Mesodermal cell (in vitro differentiated cells): ENCODE data around the gene B3GNT4.
"Not testable (repeated sequence)": the region's sequence is repeated elsewhere in the genome, so short reads cannot be mapped to it uniquely, and the experiment has no call there.

Source experiments
- H3K27ac ChIP-seq: 2 replicates; pipeline ENCODE4 v1.7.0; 2013; ENCODE audit warnings: mild to moderate bottlenecking, low read depth, low read length, moderate library complexity; ENCODE audit not compliant: severe bottlenecking
- H3K36me3 ChIP-seq: 2 replicates; pipeline ENCODE4 v1.7.1; 2013; ENCODE audit warnings: mild to moderate bottlenecking, low read length, moderate library complexity; ENCODE audit not compliant: control insufficient read depth, insufficient read depth
- H3K4me1 ChIP-seq: one replicate; pipeline ENCODE4 v1.7.1; 2013; ENCODE audit warnings: mild to moderate bottlenecking, low read length; ENCODE audit not compliant: insufficient read depth, control insufficient read depth, poor library complexity, severe bottlenecking
- H3K4me3 ChIP-seq: 2 replicates; pipeline ENCODE4 v1.7.0; 2013; ENCODE audit warnings: low read length, control low read depth, mild to moderate bottlenecking; ENCODE audit not compliant: insufficient read depth, poor library complexity, severe bottlenecking; ENCODE audit errors: extremely low read depth
- H3K9me3 ChIP-seq: 2 replicates; pipeline ENCODE4 v1.7.1; 2013; ENCODE audit warnings: mild to moderate bottlenecking, low read length, moderate library complexity; ENCODE audit not compliant: control insufficient read depth
- WGBS, 2 experiments: methylation state at CpG; one replicate each; pipeline ENCODE4 v1.1.5; 2013; ENCODE audit warnings: missing lambda C conversion rate in 2 of 2; ENCODE audit not compliant: insufficient coverage in 2 of 2; 5-methylcytosine and 5-hydroxymethylcytosine counted together

Gene B3GNT4

GRCh38 chr12:122202811-122203210, 698 bp upstream of the B3GNT4 start:
- H3K4me3 ChIP-seq = peak overlapping the region; percentile 43
- H3K36me3 ChIP-seq = peaks cover 11% of the 10 kb centered on the region
- WGBS, 2 experiments = 90 to 98% methylated on average over 5 to 13 of the region's 19 CpGs
- not testable (repeated sequence) for H3K4me1 ChIP-seq, H3K27ac ChIP-seq, H3K9me3 ChIP-seq

- no peaks in the 10 kb centered on the region for H3K4me1 ChIP-seq
- no peaks in the 10 kb centered on the region for H3K9me3 ChIP-seq
- H3K36me3 ChIP-seq = peaks cover 26% of the 10 kb centered on the region
- WGBS, 2 experiments = 10 to 12% methylated on average over 59 to 67 of the region's 71 CpGs
- H3K4me3 ChIP-seq = peak overlapping the region; percentile 43
- no peak overlapping the region for H3K27ac ChIP-seq
Observed at GRCh38 chr12:122204167-122205052, 901 bp downstream of the B3GNT4 start.

- Histone ChIP-seq H3K4me3 (no peak overlapping the region), H3K9me3 (no peaks in the 10 kb centered on the region), H3K4me1 (no peaks in the 10 kb centered on the region), H3K36me3 (peaks cover 35% of the 10 kb centered on the region), H3K27ac (no peak overlapping the region)
- 64 to 67% methylated on average over 14 to 20 of the region's 23 CpGs for WGBS, 2 experiments
Observed at GRCh38 chr12:122205053-122205925, 1.8 kb downstream of the B3GNT4 start.

GRCh38 chr12:122206111-122206881, 2.8 kb downstream of the B3GNT4 start:
- Histone ChIP-seq H3K4me3 (no peak overlapping the region), H3K36me3 (peaks cover 45% of the 10 kb centered on the region)
- 89 to 92% methylated on average over 21 to 27 of the region's 27 CpGs for WGBS, 2 experiments

GRCh38 chr12:122206976-122207375, 3.5 kb downstream of the B3GNT4 start:
- H3K9me3 ChIP-seq = no peaks in the 10 kb centered on the region
- no peak overlapping the region for H3K4me3 ChIP-seq
- peaks cover 52% of the 10 kb centered on the region for H3K36me3 ChIP-seq
- no peaks in the 10 kb centered on the region for H3K4me1 ChIP-seq
- WGBS, 2 experiments = 96 to 100% methylated on average over 4 to 6 of the region's 8 CpGs
- no peak overlapping the region for H3K27ac ChIP-seq

More at GRCh38 chr12:122206111-122206881, 2.8 kb downstream of the B3GNT4 start:
- Histone ChIP-seq H3K4me1 (no peaks in the 10 kb centered on the region), H3K27ac (no peak overlapping the region), H3K9me3 (no peaks in the 10 kb centered on the region)

GRCh38 chr12:122207391-122207790, 3.9 kb downstream of the B3GNT4 start:
- Histone ChIP-seq H3K27ac (no peak overlapping the region), H3K4me1 (no peaks in the 10 kb centered on the region), H3K4me3 (no peak overlapping the region), H3K9me3 (no peaks in the 10 kb centered on the region), H3K36me3 (peaks cover 56% of the 10 kb centered on the region)
- 96% methylated on average over 6 to 7 of the region's 8 CpGs for WGBS, 2 experiments

- 94 to 96% methylated on average over 18 of the region's 18 CpGs for WGBS, 2 experiments
- H3K4me1 ChIP-seq = no peaks in the 10 kb centered on the region
- peaks cover 64% of the 10 kb centered on the region for H3K36me3 ChIP-seq
- no peak overlapping the region for H3K27ac ChIP-seq
- no peaks in the 10 kb centered on the region for H3K9me3 ChIP-seq
- no peak overlapping the region for H3K4me3 ChIP-seq
Observed at GRCh38 chr12:122208073-122208820, 4.7 kb downstream of the B3GNT4 start.

GRCh38 chr12:122215771-122216170, 12.3 kb downstream of the B3GNT4 start:
- Histone ChIP-seq H3K4me1 (no peaks in the 10 kb centered on the region), H3K27ac (no peak overlapping the region), H3K4me3 (no peak overlapping the region), H3K36me3 (peaks cover 89% of the 10 kb centered on the region), H3K9me3 (no peaks in the 10 kb centered on the region)
- 92 to 100% methylated on average over 3 of the region's 5 CpGs for WGBS, 2 experiments

- Histone ChIP-seq H3K9me3 (no peaks in the 10 kb centered on the region), H3K27ac (no peak overlapping the region), H3K4me3 (no peak overlapping the region), H3K36me3 (peaks cover 89% of the 10 kb centered on the region), H3K4me1 (no peaks in the 10 kb centered on the region)
- no CpG with 5 or more reads among the region's 1 CpG for WGBS, 2 experiments
Observed at GRCh38 chr12:122216445-122216844, 12.9 kb downstream of the B3GNT4 start.
